NCI-H82 treated with DMSO at 0.1 percent for 48 hours (cell line): ENCODE results near the gene PAX8.

ENCODE experiments used
- DNase-seq: peaks from one replicate; lab custom pipeline; 2025; ENCODE audit not compliant: unreplicated experiment; lab: John Stamatoyannopoulos, UW

Gene PAX8

DNA sequence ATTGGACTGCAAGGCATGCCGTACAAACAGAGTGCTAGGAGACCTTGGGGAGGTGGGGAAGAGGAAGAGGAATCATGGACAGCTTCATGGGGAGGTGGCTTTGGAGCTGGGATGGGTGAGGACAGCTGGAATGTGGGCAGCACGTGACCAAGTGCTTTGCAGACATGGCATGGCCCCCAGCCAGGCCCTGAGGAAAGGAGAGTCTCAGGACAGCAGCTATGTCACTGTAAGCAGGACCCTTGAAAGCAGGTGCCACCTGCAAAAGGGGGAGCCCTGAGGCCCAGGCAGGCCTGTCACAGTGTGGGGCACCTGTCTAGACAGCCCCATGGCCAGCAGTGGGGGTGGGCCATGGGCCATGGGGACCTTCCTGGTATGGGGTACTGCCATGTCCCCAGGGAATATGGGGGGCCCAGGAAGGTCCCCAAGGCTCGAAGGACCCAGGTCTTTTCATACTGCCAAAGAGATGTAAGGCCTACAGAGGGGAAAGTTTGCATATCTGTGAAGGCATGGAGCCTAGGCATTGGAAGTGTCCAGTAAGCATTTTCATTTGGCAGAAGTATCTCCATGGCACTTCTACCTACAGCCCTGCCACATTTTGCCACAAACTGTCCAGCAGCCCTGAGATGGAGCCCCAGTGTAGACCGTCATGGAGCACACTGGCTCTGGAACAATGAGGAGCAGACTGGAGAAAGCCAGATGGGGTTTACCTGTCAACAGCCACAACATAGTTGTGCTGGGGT, 9.9 kb downstream of the PAX8 start:
- DNase-seq: no peak

DNA sequence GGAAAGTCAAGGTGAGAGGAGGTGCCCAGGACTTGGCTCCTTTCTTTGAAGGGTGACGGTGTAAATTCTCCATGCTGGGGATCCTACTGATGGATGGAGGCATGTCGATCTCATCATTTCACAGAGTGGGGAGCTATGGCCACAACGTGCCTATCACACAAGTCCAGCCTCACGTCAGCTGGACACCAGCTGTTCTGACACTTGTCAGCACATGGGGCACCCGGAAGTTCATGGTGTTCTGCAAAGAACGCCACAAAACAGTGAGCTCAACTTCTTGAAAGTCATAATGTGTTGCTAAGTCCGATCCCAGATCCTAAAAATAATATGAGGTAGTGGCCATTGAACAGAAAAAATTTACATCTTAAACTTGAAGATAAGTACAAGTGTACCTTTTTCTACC, 12.3 kb downstream of the PAX8 start:
- no peak for DNase-seq

DNA sequence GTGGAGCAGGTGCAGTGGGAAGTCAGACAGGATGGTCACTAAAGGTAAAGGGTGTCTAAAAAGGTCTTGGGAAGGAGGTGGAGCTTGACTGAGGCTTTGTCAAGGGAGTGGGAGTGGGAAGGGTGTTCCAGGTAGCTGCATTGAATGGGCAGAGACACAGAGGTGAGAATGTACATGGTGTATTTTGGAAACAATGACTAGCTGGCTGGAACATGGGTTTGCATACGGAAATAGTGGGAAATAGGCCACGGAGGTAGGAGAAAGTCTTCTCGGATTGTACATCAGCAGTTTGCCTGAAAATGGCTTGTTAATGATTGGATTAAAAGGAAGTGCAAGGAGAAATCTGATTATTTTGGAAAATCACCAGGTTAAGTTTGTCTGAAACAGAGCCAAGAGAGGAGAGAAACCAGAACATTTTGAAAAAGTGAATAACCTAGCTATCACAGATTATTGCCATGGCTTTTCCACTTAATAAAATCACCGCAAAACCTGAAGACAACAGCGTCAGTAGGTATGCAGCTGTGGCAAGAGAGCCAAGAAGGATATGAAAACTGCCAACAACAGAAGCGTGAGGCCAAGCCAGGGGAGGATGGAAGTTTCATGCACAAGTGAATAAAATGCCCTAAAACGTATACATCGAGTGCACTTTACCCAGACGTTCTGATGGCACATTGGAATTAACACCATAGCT, 13.9 kb downstream of the PAX8 start:
- DNase-seq: no peak

- no peak for DNase-seq
These were observed 15.2 kb downstream of the PAX8 start for GRCh38 chr2:113263546-113263945.

- DNase-seq: no peak
These were observed 17.7 kb downstream of the PAX8 start for GRCh38 chr2:113260991-113261390.

GRCh38 chr2:113258471-113259147, 20.1 kb downstream of the PAX8 start:
- DNase-seq: peak; percentile 88

- DNase-seq: no peak
These were observed 21.0 kb downstream of the PAX8 start for GRCh38 chr2:113257516-113258264.

GRCh38 chr2:113255140-113256070, 23.3 kb downstream of the PAX8 start:
- DNase-seq: no peak

DNA sequence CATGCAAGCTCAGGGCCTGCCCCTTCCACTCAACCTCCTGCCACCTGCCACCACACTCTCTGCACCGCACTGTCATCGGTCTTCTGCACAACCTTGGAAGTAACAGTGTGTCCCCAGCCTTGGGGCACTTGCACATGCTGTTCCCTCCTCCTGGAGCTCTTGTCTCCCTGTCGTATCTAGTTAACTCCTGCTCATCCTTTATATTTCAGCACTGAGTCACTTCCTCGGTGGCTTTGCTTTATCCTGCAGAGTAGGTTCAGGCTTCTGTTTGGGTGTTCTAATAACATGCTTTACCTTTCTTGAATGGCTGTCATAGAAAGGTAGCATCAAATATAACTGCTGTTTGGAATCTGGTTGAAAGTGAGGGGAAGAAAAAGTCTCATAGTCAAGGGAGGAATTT, 25.3 kb downstream of the PAX8 start:
- no peak for DNase-seq

GRCh38 chr2:113252047-113252590, 26.6 kb downstream of the PAX8 start:
- DNase-seq: no peak

DNA sequence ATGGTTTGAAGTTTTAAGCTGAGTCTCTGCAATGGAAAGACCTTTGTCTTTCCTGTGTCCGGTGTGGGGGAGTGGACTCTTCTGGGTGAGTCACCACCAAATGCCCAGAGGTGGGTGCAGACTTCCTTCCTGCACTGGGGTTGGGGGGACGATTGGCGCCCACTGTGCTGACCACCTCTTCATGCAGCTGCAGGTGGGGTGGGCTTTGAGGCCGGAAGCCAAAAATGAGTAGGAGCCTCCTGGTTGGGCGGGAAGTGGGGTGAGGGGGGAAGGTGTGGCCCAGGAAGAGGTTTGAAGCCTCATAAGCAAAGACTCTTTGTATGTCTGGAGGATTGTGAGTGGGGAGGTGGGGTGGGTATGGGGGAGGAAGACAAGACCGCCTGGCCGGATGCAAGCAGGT, 27.6 kb downstream of the PAX8 start:
- no peak for DNase-seq

GRCh38 chr2:113248997-113249770, 29.5 kb downstream of the PAX8 start:
- peak; percentile 40 for DNase-seq

DNA sequence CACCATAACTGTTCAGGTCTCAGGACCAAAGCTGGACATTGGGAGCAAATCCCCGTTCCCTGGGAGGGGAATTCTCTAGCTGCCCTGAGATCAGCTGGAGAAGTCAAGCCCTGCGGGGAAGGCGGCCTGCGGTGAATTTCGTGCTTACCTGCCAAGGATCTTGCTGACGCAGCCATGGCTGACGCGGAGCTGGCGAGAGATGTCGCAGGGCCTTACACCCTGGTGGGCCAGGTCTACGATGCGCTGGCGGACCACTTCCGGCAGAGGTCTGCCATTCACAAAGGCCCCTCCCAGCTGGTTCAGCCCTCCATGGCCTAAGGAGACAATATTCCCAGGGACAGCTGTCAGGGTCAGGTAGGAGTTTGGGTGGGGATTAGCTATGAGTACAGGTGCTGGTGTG, 32.1 kb downstream of the PAX8 start:
- no peak for DNase-seq

GRCh38 chr2:113245276-113245711, 33.4 kb downstream of the PAX8 start:
- no peak for DNase-seq

DNA sequence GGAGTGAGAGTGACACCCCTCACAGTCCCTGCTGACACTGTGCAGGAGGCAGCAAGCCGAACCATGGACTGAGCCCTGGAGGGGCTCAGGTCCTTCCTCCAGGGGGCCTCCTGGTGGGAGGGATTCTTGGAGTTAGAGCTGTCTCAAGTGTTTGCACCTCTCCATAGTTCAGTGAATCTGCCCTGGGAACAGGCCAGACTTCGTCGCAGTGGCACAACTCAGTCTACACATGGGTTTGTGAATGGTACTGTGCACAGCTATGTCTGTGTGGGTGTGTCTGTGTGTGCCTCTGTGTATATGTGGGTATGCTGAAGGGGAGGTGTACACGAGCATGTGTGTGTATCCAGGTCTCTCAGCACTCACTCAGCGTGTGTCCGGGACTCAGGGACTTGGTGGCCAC, 36.4 kb downstream of the PAX8 start:
- DNase-seq: no peak

GRCh38 chr2:113240915-113241911, 37.5 kb downstream of the PAX8 start:
- DNase-seq: no peak

DNA sequence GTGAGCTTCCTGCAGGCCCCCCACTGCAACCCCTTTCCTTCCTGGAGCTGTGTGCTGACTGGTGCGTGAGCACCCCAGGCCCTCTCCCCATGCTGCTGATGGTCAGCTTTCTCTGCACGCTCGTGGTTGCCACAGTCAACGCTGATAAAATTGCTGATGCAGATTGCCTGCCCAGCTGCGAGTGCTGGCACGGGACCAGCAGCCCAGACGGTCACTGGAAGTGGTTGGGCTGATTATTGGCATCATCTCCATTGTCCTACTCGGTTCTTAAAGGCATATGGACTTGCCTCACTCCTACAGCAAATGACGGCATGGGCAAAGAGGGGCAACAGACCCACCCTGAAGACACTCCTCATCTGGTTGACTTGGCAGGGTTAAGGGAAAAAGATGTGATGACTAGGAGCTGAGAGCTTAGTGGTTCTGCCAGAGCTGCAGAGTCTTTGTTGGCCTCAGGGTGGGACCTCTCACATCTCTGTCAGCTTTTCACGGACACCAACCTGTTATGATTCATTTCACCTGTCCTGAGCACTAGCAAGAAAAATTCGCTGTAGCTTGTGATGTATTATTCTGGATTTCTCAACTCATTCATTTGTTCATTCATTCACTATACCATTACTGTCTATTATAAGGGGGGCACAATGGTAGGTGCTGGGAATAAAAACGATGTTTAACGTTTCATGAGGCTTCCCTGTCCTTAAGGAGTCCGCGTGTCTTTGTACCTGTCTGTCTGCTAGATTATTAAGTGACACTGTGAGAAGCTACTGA, 38.4 kb downstream of the PAX8 start:
- DNase-seq: no peak
